Measurements from ENCODE around the gene SMIM1.

Gene SMIM1

DNA sequence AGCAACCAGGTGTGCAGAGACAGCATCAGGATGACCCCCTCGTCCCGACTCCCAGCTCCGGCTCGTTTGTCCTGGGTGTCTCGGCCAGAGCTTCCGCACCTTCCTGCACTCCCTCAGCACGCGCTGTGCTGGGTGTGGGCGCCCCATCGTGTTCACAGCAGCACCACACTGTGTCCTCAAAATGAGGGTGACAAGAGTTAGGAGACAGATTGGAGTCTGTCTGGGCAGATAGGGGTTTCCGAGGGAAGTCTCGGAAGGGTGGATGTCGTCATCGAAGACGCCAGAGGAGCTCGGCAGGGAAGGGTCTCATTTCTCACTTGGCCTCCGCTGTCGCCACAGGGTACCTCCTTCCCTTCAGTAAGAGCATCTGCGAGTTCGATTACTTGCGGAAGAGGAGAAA is 16.2 kb upstream of the SMIM1 start:
- DNase-seq (ENCODE audit: low spot score): no peak

DNA sequence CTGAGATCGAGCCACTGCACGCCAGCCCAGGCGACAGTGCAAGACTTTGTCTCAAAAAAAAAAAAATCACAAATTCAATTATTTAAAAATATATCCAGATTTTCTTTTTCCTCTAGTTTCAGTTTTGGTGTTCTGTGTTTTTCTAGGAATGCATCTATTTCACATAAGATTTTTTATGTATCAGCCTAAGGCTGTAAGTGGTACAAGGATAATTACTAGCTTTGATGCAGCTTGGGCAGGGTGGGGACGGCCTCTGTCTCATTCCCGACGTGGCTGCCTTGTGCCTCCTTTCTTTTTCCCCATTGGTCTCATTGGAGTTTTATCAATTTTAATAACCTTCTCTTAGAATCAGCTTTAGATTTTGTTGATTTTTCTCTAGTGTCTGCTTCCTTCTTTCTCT is 13.4 kb upstream of the SMIM1 start:
- DNase-seq (ENCODE audit: low spot score): no peak

DNA sequence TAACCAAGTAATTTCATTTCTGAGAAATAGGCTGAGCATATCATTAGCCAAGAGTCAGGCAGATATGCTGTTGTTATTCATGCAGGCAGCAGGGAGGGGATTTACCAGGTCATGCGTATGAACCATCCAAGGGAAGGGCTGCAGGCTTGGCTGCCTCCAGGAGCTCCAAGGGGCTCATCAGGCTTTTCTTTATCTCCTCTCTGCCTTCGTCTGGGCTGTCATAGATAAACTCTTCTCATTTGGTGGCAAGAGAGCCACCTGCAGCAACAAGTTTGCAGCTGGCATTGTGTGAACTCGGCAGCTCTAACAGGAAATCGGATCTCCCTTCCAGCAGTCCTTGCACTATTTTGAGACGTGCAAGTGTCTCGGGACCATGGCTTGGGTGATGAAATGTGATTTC is 12.8 kb upstream of the SMIM1 start:
- no peak for DNase-seq (ENCODE audit: low spot score)

DNA sequence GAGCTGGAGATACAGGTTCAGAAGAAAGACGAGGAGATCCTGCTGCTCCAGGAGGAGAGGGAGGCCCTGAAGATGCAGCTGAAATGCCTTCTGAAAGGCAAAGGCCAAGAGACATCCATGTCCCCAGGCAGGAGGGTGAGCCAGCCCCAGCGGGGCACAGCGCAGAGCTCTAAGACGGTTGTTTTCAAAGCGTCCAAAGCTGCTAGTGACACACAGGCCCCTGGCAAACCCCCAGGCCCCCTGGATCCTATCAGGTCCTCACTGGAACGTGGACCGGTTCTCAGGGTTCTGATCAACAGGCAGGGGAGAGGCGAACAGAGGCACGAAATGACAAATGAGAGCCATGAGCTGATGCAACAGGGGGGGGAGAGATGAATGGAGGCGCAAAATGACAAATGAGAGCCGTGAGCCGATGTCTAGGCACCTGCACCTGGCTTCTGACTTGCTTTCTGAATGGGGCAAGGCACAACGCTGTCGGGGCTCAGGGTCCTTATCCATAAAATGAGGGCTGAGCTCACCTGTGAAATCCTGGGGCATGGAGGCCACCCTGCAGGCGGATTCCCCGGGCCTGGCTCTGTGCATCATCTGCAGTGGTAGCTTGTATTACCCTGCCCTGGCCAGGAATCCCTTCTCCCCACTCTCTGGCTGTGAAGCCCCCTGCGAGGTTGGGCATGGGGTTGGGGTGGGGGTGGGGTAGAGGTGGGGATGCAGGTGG is 11.1 kb upstream of the SMIM1 start:
- no peak for DNase-seq (ENCODE audit: low spot score)

DNA sequence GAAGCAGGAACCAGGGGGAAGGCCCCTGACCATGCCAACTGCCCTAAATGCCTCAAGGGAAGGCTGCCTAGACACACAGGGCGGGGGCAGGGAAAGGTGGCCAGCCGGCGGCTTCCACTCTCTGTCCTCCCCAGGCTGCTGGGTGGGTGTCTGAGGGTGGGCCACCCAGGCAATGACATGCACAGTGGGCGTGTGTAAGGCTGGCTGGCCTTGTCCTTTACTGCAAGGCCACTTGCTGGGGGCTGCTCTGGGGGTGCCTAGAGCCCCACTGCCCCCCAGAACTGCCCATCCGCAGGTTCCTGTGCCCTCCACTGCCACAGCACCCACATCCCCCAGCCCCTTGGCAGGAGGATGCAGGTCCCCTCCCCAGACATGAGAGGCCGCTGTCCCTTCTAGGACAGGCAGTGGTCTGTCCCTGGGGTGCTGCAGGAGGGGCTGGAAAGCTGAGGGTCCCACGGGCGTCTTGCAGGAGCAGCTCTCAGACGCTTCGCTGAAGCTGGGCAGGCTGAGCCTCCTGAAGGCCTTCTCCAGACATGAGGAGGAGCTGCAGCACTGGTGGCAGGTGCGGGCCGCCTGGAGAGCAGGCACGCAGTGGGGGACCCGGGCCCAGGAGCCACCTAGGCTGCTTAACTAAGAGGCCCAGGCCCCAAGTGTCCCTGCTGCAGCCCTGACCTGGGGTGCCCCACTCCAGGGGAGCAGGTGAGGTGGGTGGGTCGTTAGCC is 10.2 kb upstream of the SMIM1 start:
- no peak for DNase-seq (ENCODE audit: low spot score)

DNA sequence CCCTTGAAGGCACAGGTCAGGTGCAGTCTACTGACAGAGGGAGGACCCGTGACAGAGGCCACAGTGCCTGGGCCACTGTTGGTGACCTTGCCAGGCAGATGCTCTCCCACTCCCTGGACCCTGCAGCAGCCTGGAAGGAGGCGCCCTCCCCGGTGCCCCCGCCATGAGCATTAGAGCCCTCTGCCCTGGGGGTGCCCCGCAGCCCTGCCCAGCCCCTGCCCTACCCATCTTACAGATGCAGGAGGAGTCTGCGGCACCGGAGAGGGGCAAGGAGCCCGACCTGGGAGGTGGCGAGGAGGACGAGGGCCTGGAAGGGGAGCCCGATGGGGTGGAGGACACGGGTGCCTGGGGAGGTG is 9.7 kb upstream of the SMIM1 start:
- no peak for DNase-seq (ENCODE audit: low spot score)

DNA sequence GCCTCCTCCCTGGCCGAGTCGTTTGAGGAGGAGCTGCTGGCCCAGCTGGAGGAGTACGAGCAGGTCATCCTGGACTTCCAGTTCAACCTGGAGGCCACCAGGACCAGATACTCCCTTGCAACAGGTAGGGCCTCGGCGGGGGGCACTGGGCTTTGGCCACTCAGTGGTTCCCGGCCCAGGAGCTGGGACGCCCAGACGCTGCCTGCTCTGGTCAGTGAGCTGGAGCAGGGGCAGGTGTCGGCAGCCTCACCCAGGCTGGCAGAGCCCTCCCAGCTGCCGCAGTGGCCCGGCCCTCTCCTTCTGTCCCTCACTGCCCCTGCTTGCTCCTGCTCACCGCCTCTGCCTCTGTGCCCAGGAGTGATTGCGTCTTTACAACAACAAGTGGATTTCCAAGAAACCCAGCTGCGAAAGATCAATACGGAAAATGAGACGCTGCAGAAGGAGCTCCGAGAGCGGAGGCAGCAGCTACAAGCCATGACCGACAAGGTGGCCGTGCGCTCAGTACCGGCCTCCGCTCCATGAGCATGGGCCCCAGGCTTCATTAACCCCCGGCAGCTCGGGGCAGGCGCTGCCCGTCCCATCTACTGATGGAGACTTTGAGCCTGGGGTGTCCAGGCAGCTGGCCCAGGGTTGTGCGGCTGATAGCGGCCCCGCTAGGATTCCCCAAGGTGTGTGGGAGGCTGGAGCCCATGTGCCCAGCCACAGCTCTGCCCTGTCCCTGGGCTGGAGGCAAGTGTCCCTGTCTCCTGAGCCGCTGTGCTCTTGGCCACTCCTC is 9.0 kb upstream of the SMIM1 start:
- no peak for DNase-seq (ENCODE audit: low spot score)

DNA sequence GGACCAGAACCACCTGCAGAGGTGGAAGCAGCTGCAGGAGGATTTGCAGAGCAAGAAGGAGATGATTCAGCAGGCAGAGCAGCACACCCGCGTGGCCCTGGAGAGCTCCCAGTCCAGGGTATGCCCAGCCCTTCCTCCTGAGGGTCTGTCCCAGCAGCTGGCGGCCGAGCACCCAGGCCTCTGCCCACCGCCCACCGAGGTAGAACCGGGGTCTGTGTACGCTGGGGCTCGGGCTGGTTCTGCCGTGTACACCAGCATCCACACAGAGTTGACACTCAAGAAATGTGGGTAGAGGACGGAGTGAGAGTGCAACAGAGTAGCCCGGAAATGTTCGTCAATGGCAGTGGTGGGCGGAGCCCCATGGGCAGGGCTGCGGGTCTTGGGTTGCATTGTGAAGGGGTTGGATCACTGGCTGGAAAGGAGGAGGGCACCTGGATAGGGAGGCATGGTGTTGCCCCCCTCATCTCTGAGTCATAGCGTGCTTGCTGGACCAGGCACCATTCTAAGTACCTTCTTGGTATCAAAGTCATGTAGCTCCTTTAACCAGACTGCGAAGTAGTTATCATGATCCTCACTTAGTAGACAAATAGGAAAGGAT is 5.1 kb upstream of the SMIM1 start:
- DNase-seq (ENCODE audit: low spot score): no peak

DNA sequence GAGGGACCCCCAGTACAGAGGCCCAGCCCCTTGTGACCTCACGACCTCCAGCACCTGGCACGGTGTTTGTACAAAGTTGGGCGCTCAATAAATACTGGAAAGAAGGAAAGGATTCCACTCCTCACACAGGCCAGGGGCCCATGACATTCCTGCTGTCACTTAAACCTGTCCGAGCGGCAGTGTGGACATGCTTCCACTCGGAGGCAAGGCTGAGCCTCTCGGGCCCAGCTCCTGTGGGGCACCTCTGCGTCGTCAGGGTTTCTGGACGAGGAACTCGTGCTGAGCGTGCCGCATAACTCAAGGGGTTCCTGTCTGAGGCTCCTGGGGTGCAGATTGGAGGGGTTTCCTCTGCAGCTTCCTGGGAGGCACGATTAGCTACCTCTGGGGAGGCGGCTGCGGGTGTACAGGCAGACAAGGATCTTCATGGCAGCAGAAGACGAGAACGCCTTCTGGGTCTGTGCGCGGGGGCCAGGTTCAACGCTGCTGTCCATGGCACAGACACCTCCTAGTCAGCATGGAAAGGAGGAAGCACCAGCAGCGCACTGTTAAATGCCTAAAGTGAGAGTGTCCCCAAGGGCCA is 3.6 kb upstream of the SMIM1 start:
- DNase-seq (ENCODE audit: low spot score): no peak

DNA sequence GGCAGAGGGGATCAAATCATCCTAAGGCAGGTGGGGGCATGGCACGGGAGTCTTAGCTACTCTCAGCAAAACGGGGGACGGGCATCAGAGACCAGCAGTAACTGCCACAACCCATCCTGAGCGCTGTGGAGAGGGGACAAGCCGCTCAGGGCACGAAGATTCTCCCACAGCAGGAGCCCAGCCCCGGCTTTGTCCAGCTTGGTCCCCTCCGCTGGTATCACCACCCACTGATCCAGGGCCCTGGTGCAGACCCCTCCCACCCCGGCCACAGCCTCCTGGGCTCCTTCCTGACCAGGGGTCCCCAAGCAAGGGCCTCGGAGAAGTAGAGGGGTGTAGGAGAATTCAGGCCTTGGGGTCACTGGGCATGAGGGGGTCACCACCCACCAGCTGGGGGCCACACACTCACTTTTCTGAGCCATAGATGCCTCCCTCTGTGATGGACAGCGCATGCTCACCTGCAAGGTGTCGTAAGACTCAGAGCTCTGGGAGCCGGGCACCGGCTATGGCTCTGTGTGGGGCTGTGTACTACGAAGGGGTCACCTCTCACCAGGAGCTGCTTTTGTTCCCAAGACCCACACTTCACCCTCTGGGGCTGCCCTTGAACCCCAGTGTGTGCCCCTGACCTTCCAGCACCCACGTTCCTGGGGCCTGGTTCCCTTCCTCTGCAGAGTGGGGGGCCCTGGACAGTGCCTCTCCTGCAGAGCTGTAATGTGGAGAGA is 2.3 kb upstream of the SMIM1 start:
- DNase-seq (ENCODE audit: low spot score): no peak

DNA sequence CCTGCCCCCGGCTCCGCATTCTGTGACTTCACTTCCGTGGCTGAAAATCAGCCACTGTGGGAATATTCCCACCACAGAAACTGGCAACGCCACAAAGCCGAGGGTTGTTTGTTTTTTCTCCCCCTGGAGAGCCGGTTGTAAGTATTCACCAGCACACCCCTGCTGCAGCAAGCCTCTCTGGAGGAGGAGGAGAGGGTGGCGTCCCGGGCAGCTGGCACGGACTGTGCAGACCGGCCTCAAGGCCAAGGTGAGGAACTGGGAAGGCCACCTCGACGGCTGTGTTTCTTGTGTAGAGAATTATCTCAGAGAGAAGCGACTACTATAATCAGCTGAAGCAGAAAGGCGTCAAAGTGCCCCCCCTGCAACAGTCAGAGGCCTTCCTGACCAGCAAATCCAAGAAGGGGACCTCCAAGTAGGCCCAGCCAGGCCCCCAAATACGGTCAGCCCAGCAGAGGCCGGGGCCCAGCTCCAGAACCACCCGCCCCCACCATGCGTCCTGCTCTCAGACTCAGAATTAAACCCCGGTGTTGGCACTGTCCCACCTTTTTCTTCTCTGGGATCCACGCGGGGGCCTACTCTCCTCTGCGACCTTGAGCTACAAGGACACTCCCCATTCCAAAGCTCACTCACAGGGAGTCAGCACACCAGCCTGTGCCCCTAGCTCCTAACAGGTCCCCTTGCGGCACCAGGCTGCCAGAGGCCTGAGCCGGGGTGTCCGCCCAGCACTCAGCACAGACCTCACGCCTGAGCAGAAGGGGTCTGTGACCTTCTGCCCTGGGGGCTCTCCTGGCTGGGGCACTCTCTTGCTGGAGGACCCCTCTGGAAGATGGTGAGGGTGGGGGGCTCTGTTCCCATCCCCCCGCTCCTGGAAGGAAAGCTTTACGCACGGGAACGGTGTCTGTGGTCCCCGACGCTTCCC is 1.2 kb upstream of the SMIM1 start:
- DNase-seq (ENCODE audit: low spot score): no peak

DNA sequence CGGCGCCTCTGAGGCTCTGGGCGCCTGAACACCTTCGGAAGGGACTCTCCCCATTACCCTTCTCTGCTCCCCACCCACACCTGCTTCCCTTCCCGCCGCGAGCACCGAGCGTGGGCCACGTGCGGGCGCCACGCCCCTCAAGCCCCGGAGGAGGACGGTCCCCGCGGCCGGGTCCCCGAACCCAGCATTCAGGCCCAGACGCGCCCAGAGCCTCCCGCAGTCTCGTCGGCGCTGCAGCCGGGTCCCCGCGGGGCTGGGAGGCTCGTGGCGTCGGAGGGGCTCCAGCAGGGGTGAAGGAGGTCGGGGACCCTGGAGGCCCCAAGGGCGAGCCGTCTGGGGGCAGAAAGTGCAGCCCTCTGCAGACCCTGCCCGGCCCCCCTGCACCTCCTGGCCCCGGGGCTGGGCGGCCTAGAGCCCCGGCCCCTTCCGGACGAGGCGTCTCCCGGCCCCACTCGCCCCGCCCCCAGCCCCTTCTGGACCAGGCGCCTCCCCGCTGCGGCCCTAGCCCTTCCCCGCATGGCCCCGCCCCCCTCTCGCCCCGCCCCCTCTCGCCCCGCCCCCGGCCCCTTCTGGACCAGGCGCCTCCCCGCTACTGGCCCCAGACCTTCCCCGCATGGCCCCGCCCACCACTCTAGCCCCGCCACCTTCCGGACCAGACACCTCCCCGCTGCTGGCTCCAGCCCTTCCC is 378 bp upstream of the SMIM1 start:
- DNase-seq (ENCODE audit: low spot score): peak; percentile 98

DNA sequence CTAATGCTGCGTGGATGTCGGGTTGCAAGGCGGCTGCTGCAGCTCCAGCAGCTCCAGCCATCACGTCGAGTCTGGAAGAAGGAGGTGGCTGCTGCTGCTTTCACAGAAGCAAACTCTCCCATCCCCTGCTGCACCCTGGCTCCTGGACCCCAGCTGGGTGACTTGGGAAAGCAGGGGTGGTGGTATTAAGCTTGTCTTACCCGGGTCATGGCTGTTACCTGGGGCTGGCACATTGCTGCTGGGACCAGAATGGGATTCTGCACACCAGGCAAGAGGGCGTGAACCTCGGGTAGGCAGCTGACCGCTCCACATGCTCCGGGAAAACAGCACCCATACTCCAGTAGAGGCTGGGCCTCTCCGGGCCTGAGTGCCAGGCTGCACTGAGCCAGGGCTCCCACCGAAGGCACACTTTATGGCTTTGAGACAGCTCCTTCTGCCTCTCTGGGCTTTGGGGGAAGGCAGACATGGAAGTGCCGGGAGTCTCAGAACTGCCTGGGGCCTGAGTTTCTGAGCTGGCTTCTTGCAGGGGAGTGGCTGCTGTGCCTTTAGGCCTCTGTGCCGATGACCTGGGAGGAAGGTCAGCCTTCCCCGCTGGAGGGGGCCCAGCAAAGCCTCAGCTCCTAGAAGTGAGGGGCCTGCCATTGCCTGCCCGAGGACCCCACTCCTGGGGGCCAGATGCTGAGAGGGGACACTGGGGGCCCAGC is 1.2 kb downstream of the SMIM1 start:
- DNase-seq (ENCODE audit: low spot score): no peak

DNA sequence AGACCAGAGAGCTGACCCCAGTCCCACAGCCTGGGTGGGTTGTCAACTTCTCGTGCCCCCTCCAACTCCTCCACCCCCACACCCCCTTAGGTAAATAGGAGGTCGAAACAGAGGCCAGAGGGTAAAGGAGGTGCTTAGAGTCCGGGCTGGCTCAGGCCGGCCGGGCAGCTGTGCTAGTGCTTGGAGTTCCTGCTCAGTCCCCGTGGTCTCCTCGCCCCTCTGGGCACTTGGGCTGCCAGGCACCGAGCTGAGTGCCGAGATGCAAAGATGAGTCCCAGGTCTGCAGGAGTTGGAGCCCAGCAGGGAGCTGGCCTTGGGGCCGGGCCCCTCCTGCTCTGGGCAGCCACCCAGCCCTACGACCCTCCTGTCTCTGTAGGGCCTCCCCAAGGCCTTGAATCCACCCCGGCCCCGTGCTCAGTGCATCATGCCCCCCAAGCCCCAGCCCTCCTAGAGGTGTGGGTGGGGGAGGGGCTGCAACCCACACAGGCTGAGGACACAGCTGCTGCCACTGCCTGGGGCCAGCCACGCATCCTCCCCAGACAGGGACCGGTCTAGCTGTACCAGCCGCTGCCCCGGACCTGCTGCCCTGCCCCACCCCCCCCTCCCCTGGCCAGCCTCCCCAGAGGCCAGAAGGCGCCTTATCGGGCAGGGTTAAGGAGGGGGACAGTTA is 1.9 kb downstream of the SMIM1 start:
- DNase-seq (ENCODE audit: low spot score): no peak

DNA sequence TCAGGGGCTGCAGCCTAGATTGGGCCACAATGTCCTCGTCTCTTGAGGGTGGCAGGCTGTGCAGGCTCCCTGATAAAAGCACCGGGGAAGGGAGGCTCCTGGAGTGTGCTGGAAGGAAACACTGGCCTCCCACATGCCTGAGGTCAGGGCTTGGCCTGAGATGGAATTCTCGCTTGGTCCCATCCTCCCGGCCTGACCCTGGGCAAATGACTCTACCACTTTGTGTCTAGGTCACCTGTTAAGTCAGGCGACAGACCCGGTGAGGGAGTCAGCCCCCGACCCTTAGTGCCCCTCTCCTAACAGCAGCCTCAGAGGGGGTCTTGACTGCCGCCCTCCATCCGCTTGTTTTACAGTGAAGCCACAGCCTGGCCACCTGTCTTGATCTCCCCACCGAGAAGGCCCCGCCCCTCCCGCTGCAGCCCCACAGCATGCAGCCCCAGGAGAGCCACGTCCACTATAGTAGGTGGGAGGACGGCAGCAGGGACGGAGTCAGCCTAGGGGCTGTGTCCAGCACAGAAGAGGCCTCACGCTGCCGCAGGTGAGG is 2.5 kb downstream of the SMIM1 start:
- DNase-seq (ENCODE audit: low spot score): no peak

DNA sequence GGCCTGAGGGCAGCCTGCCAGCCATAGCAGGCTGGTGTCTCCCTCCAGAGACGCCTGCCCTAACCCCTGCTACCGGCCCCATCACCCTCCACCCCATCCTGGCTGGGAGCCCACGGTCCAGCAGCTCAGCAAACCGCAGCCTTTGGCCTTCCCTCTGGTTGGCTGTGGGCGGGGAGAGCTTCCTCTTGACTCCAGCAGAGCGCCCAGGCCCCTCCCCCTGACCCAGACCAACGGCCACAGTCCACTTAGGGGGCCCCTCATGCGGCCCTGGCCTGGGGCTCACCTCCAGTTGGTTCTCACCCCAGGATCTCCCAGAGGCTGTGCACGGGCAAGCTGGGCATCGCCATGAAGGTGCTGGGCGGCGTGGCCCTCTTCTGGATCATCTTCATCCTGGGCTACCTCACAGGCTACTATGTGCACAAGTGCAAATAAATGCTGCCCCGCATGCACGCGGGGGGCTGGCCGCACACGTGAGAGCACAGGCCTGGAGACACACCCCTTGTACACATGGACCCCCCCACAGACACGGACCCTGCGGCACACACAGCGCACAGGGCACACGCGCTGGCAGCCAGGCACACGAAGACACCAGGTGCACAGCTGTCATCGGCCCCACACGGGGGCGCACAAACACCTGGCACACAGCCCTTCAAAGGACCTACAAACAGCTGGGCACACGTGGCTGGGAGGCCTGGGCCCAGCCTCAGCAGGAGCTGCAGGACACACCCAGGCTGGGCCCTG is 3.1 kb downstream of the SMIM1 start:
- peak; percentile 74 for DNase-seq (ENCODE audit: low spot score)

DNA sequence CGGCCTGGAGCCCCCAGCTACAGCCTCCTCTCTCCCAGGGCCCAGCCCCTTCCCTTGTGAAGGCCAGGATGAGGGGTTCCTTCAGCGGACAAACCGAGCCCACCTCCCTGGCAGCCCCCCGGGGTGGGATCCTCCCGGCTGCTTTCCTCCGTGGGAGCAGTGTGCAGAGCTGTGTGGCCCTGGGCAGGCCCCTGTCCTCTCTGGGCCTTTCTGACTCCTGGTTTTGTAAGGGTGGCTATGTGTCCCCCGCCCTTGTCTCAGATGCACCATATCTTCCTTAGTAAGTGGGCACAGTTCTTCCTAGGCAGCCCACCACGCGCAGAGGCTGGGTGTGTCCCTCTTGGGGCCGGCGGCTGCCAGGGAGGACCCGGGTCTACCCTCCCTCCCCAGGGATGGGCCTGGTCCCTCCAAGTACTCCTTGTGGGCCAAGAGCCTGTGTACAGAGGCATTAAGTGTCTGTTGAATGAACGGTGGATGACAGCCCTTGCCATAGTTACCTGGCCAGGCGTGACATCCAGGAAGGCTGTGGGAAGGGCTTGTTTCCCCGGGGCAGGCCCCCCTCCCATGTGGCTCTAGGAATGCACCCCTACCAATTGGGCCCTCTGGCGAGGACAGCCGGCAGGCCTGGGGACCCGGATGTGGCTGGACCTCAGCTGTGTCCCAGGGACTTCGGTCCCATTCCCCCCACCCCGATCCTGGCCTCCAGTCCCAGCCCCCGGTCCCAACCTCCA is 3.8 kb downstream of the SMIM1 start:
- DNase-seq (ENCODE audit: low spot score): no peak
